Neural cell (in vitro differentiated cells): ENCODE data around the gene FAF1.

ENCODE experiments used
- EP300 ChIP-seq: fragments of 450-650 bp; conservative IDR thresholded peaks from 2 replicates; pipeline ENCODE4 v1.6.1; 2014; ENCODE audit warnings: antibody characterized with exemption, mild to moderate bottlenecking, moderate library complexity; ENCODE audit not compliant: poor library complexity, severe bottlenecking
- EZH2 ChIP-seq: fragments of 200-600, 300-800 bp; shearing (Covaris generic), sonication (generic); IDR thresholded peaks from 2 replicates; pipeline ENCODE4 v1.6.1; 2014; ENCODE audit warnings: antibody characterized with exemption, low read length, borderline replicate concordance, mild to moderate bottlenecking; ENCODE audit not compliant: insufficient read depth, poor library complexity, severe bottlenecking
- POLR2AphosphoS5 ChIP-seq: IDR thresholded peaks from 2 replicates; pipeline ENCODE4 v1.6.1; 2012
- SMC3 ChIP-seq: fragments of 450-650 bp; conservative IDR thresholded peaks from 2 replicates; pipeline ENCODE4 v1.6.1; 2014; ENCODE audit warnings: antibody characterized with exemption, mild to moderate bottlenecking, moderate library complexity; ENCODE audit not compliant: poor library complexity
- TAF1 ChIP-seq: IDR thresholded peaks from 2 replicates; pipeline ENCODE4 v1.6.1; 2012; ENCODE audit warnings: low read depth
- TF ChIP-seq, protein P1 (sequence below): fragments of 450-650 bp; IDR thresholded peaks from 2 replicates; pipeline ENCODE4 v1.5.1; 2014; ENCODE audit warnings: antibody characterized with exemption, mild to moderate bottlenecking, moderate library complexity; ENCODE audit not compliant: poor library complexity, severe bottlenecking
- TF ChIP-seq, protein P2 (sequence below): IDR thresholded peaks from 2 replicates; pipeline ENCODE4 v1.6.1; 2012; ENCODE audit warnings: borderline replicate concordance

GRCh38 chr1:50898773-50899172 lies 61.3 kb downstream of the FAF1 start:
- TF ChIP-seq, protein P1, sequence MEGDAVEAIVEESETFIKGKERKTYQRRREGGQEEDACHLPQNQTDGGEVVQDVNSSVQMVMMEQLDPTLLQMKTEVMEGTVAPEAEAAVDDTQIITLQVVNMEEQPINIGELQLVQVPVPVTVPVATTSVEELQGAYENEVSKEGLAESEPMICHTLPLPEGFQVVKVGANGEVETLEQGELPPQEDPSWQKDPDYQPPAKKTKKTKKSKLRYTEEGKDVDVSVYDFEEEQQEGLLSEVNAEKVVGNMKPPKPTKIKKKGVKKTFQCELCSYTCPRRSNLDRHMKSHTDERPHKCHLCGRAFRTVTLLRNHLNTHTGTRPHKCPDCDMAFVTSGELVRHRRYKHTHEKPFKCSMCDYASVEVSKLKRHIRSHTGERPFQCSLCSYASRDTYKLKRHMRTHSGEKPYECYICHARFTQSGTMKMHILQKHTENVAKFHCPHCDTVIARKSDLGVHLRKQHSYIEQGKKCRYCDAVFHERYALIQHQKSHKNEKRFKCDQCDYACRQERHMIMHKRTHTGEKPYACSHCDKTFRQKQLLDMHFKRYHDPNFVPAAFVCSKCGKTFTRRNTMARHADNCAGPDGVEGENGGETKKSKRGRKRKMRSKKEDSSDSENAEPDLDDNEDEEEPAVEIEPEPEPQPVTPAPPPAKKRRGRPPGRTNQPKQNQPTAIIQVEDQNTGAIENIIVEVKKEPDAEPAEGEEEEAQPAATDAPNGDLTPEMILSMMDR = no peak
- TF ChIP-seq EZH2 = no peak
- TF ChIP-seq POLR2AphosphoS5 = no peak
- TF ChIP-seq TAF1 = no peak
- TF ChIP-seq SMC3 = no peak
- no peak for TF ChIP-seq EP300
- TF ChIP-seq, protein P2, sequence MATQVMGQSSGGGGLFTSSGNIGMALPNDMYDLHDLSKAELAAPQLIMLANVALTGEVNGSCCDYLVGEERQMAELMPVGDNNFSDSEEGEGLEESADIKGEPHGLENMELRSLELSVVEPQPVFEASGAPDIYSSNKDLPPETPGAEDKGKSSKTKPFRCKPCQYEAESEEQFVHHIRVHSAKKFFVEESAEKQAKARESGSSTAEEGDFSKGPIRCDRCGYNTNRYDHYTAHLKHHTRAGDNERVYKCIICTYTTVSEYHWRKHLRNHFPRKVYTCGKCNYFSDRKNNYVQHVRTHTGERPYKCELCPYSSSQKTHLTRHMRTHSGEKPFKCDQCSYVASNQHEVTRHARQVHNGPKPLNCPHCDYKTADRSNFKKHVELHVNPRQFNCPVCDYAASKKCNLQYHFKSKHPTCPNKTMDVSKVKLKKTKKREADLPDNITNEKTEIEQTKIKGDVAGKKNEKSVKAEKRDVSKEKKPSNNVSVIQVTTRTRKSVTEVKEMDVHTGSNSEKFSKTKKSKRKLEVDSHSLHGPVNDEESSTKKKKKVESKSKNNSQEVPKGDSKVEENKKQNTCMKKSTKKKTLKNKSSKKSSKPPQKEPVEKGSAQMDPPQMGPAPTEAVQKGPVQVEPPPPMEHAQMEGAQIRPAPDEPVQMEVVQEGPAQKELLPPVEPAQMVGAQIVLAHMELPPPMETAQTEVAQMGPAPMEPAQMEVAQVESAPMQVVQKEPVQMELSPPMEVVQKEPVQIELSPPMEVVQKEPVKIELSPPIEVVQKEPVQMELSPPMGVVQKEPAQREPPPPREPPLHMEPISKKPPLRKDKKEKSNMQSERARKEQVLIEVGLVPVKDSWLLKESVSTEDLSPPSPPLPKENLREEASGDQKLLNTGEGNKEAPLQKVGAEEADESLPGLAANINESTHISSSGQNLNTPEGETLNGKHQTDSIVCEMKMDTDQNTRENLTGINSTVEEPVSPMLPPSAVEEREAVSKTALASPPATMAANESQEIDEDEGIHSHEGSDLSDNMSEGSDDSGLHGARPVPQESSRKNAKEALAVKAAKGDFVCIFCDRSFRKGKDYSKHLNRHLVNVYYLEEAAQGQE = no peak
